SU-DHL-6 (cell line): Measurements from ENCODE around the gene GALNT16.

Experiments used
- H2AFZ ChIP-seq: fragments of 200-600 bp; sonication (generic); 2 replicates; pipeline ENCODE4 v1.6.1; 2014; ENCODE audit warnings: low read depth, mild to moderate bottlenecking, moderate library complexity, mixed read lengths, antibody characterized with exemption, low read length; ENCODE audit not compliant: severe bottlenecking
- H3F3A ChIP-seq: fragments of 200-600 bp; shearing (Covaris generic); 2 replicates; pipeline ENCODE4 v1.6.0; 2016; ENCODE audit warnings: antibody characterized with exemption, mild to moderate bottlenecking; ENCODE audit not compliant: insufficient read depth
- H3K27ac ChIP-seq: fragments of 200-600 bp; sonication (generic); 2 replicates; pipeline ENCODE4 v1.5.1; 2016; ENCODE audit warnings: low read depth, mild to moderate bottlenecking, low read length, moderate library complexity, mixed read lengths
- H3K27me3 ChIP-seq: fragments of 200-600 bp; sonication (generic), shearing (Covaris generic); 2 replicates; pipeline ENCODE4 v1.6.0; 2014; ENCODE audit warnings: mild to moderate bottlenecking, low read length
- H3K36me3 ChIP-seq: fragments of 200-600 bp; sonication (generic); 2 replicates; pipeline ENCODE4 v1.6.1; 2014; ENCODE audit warnings: mild to moderate bottlenecking, low read length, mixed read lengths
- H3K4me2 ChIP-seq: fragments of 300-600, 200-600 bp; shearing (Covaris generic), sonication (generic); 2 replicates; pipeline ENCODE4 v1.6.0; 2014; ENCODE audit warnings: low read length, low read depth, mild to moderate bottlenecking; ENCODE audit not compliant: poor library complexity, severe bottlenecking
- H3K4me3 ChIP-seq: fragments of 200-600 bp; sonication (generic); 2 replicates; pipeline ENCODE4 v1.5.1; 2014; ENCODE audit warnings: antibody characterized with exemption, low read length, mild to moderate bottlenecking, mixed read lengths; ENCODE audit not compliant: insufficient read depth, poor library complexity, severe bottlenecking
- H3K79me2 ChIP-seq: fragments of 200-600 bp; sonication (generic); 2 replicates; pipeline ENCODE4 v1.6.1; 2014; ENCODE audit warnings: mild to moderate bottlenecking, low read length, moderate library complexity; ENCODE audit not compliant: insufficient read depth
- H3K9ac ChIP-seq: fragments of 200-600 bp; sonication (generic); 2 replicates; pipeline ENCODE4 v1.7.0; 2014; ENCODE audit warnings: mild to moderate bottlenecking, low read length
- H3K9me2 ChIP-seq: fragments of 200-600 bp; sonication (generic); replicated peaks from 2 replicates; pipeline ENCODE4 v1.6.1; 2014; ENCODE audit warnings: low read length; ENCODE audit not compliant: insufficient read depth
- H3K9me3 ChIP-seq: fragments of 200-600 bp; sonication (generic); 2 replicates; pipeline ENCODE4 v1.6.1; 2014; ENCODE audit warnings: low read length, mixed read lengths; ENCODE audit not compliant: insufficient read depth
- H4K20me1 ChIP-seq: fragments of 200-600 bp; sonication (generic); 2 replicates; pipeline ENCODE4 v1.6.1; 2014; ENCODE audit warnings: low read depth, mild to moderate bottlenecking, antibody characterized with exemption, low read length, moderate library complexity, mixed read lengths
- CTCF ChIP-seq: fragments of 200-600 bp; sonication (generic); IDR thresholded peaks from one replicate; pipeline ENCODE4 v1.5.1; 2017; ENCODE audit warnings: antibody characterized with exemption, mild to moderate bottlenecking, low read length, moderate library complexity; ENCODE audit not compliant: insufficient read depth, poor library complexity, severe bottlenecking
- EZH2phosphoT487 ChIP-seq: fragments of 200-600 bp; sonication (generic), shearing (Covaris generic); conservative IDR thresholded peaks from 2 replicates; pipeline ENCODE4 v1.6.1; 2018; ENCODE audit warnings: mild to moderate bottlenecking, antibody characterized with exemption, low read length, moderate library complexity, mixed read lengths

The GALNT16 gene

GRCh38 chr14:69350892-69351291, 90.9 kb downstream of the GALNT16 start:
- TF ChIP-seq CTCF (no peak), EZH2phosphoT487 (no peak)
- H3K9ac ChIP-seq: no peak overlapping the region
- H3K36me3 ChIP-seq: no peaks in the 10 kb centered on the region
- H2AFZ ChIP-seq: no peak overlapping the region
- H3K4me3 ChIP-seq: no peak overlapping the region
- H3K4me2 ChIP-seq: no peak overlapping the region
- H3K9me2 ChIP-seq: no peaks in the 10 kb centered on the region
- no peaks in the 10 kb centered on the region for H3K79me2 ChIP-seq
- H3K27ac ChIP-seq: no peak overlapping the region
- H3F3A ChIP-seq: no peaks in the 10 kb centered on the region
- H3K9me3 ChIP-seq: no peaks in the 10 kb centered on the region
- H4K20me1 ChIP-seq: no peaks in the 10 kb centered on the region
- no peaks in the 10 kb centered on the region for H3K27me3 ChIP-seq

GRCh38 chr14:69351385-69351784, 91.4 kb downstream of the GALNT16 start:
- TF ChIP-seq EZH2phosphoT487 (no peak), CTCF (no peak)
- Histone ChIP-seq H3K4me3 (no peak overlapping the region), H3K4me2 (no peak overlapping the region), H3K36me3 (no peaks in the 10 kb centered on the region), H3K27ac (no peak overlapping the region), H4K20me1 (no peaks in the 10 kb centered on the region), H3K27me3 (no peaks in the 10 kb centered on the region), H3K9me2 (no peaks in the 10 kb centered on the region), H3K9me3 (no peaks in the 10 kb centered on the region), H3K79me2 (no peaks in the 10 kb centered on the region), H2AFZ (no peak overlapping the region), H3K9ac (no peak overlapping the region), H3F3A (no peaks in the 10 kb centered on the region)

- no peak overlapping the region for H3K27ac ChIP-seq
- no peaks in the 10 kb centered on the region for H3K9me2 ChIP-seq
- H3K9me3 ChIP-seq: no peaks in the 10 kb centered on the region
- H3K79me2 ChIP-seq: no peaks in the 10 kb centered on the region
- H3F3A ChIP-seq: no peaks in the 10 kb centered on the region
- no peak overlapping the region for H3K9ac ChIP-seq
- TF ChIP-seq EZH2phosphoT487 (no peak), CTCF (no peak)
- no peak overlapping the region for H3K4me3 ChIP-seq
- H3K36me3 ChIP-seq: no peaks in the 10 kb centered on the region
- no peaks in the 10 kb centered on the region for H4K20me1 ChIP-seq
- H3K4me2 ChIP-seq: no peak overlapping the region
- H2AFZ ChIP-seq: no peak overlapping the region
- no peaks in the 10 kb centered on the region for H3K27me3 ChIP-seq
Measured at GRCh38 chr14:69351911-69352310, 92.0 kb downstream of the GALNT16 start.

- no peaks in the 10 kb centered on the region for H3F3A ChIP-seq
- H3K79me2 ChIP-seq: no peaks in the 10 kb centered on the region
- H3K9ac ChIP-seq: no peak overlapping the region
- H3K4me2 ChIP-seq: no peak overlapping the region
- no peaks in the 10 kb centered on the region for H3K27me3 ChIP-seq
- no peak overlapping the region for H3K27ac ChIP-seq
- H3K9me3 ChIP-seq: no peaks in the 10 kb centered on the region
- no peak overlapping the region for H2AFZ ChIP-seq
- no peak overlapping the region for H3K4me3 ChIP-seq
- TF ChIP-seq CTCF: no peak
- TF ChIP-seq EZH2phosphoT487: no peak
- no peaks in the 10 kb centered on the region for H3K9me2 ChIP-seq
- H3K36me3 ChIP-seq: no peaks in the 10 kb centered on the region
- no peaks in the 10 kb centered on the region for H4K20me1 ChIP-seq
Measured at GRCh38 chr14:69353168-69353567, 93.2 kb downstream of the GALNT16 start.
